ENCODE results near the gene HMGCR. TPM values are rescaled to one million over a fixed set of nuclear protein-coding genes. Genes with fewer than 3 reads are reported as not detected.

HMGCR gene
- total and polyA plus RNA-seq, 9 of the 15 experiments (the other 6 are each of a cell fraction or from before 2014, with no cell fraction given), result 29.5 to 155 (median 61.5) TPM

- no peak for TF ChIP-seq ZNF407 (IDR thresholded peaks at IDR 0.05; ENCODE audit: low read depth)
- TF ChIP-seq FOS (IDR thresholded peaks at IDR 0.05; ENCODE audit: extremely low read depth, insufficient read length), result peak; percentile 91
- peak; percentile 2; the same call in 1 of the 2 replicates for TF ChIP-seq SMARCE1 (IDR thresholded peaks at IDR 0.05)
- no peak for TF ChIP-seq HBP1 (CRISPR knock-in tag; IDR thresholded peaks at IDR 0.05)
- no peak for TF ChIP-seq CUX1 (CRISPR knock-in tag; IDR thresholded peaks at IDR 0.05)
- TF ChIP-seq SMC3 (conservative IDR thresholded peaks at IDR 0.05; ENCODE audit: insufficient read depth, low read depth, low read length), result peak; percentile 27; the same call in 1 of the 2 replicates
- TF ChIP-seq MNT (conservative IDR thresholded peaks at IDR 0.05), result peak; percentile 90 to 95
These were observed at the start of gene HMGCR (continued) for GRCh38 chr5:75336615-75337336.

Data from K562 (cell line).